IPS DF 6.9 (cell line): ENCODE data around the gene AP2B1.
"Not testable (repeated sequence)": the region's sequence is repeated elsewhere in the genome, so short reads cannot be mapped to it uniquely, and the experiment has no call there.

Source experiments
- DNase-seq: peaks from one replicate; pipeline ENCODE4 v3.0.0-alpha.2; 2013; ENCODE audit warnings: low read depth, low spot score
- H3K27ac ChIP-seq: one replicate; pipeline ENCODE4 v1.5.1; 2013; ENCODE audit warnings: low read length, control low read depth
- H3K27me3 ChIP-seq: 2 replicates; pipeline ENCODE4 v1.6.1; 2013; ENCODE audit warnings: mild to moderate bottlenecking, low read length; ENCODE audit not compliant: control insufficient read depth, insufficient read depth
- H3K36me3 ChIP-seq: 2 replicates; pipeline ENCODE4 v1.6.1; 2013; ENCODE audit warnings: low read length; ENCODE audit not compliant: control insufficient read depth, insufficient read depth
- H3K4me1 ChIP-seq: 2 replicates; pipeline ENCODE4 v1.6.1; 2013; ENCODE audit warnings: low read length; ENCODE audit not compliant: control insufficient read depth, insufficient read depth
- H3K4me3 ChIP-seq: 2 replicates; pipeline ENCODE4 v1.5.1; 2013; ENCODE audit warnings: mild to moderate bottlenecking, low read length
- H3K9me3 ChIP-seq: 2 replicates; pipeline ENCODE4 v1.6.1; 2013; ENCODE audit warnings: low read length, inconsistent platforms; ENCODE audit not compliant: control insufficient read depth, insufficient read depth
- WGBS: extraction: QIAGEN DNeasy Blood & Tissue Kit; methylation state at CpG from one replicate; pipeline ENCODE4 v1.1.7; 2013; ENCODE audit warnings: mixed read lengths, missing lambda C conversion rate; ENCODE audit not compliant: insufficient read length, insufficient coverage; 5-methylcytosine and 5-hydroxymethylcytosine counted together

AP2B1 gene

GRCh38 chr17:35745246-35745645 is 158.1 kb downstream of the AP2B1 start:
- Histone ChIP-seq H3K9me3 (peaks cover 1% of the 10 kb centered on the region; the same call in 1 of the 2 replicates), H3K27ac (no peak overlapping the region), H3K27me3 (peaks cover 15% of the 10 kb centered on the region), H3K4me3 (no peak overlapping the region), H3K36me3 (no peaks in the 10 kb centered on the region), H3K4me1 (peaks cover 6% of the 10 kb centered on the region)
- no CpG with 5 or more reads among the region's 7 CpGs for WGBS
- DNase-seq = no peak

GRCh38 chr17:35745749-35746320 is 158.7 kb downstream of the AP2B1 start:
- H3K27ac ChIP-seq = no peak overlapping the region

GRCh38 chr17:35747540-35748017 is 160.5 kb downstream of the AP2B1 start:
- Histone ChIP-seq H3K4me3 (no peak overlapping the region), H3K4me1 (peaks cover 2% of the 10 kb centered on the region), H3K27ac (no peak overlapping the region), H3K27me3 (no peaks in the 10 kb centered on the region; the same call in 1 of the 2 replicates), H3K36me3 (no peaks in the 10 kb centered on the region), H3K9me3 (no peaks in the 10 kb centered on the region)
- no CpG with 5 or more reads among the region's 12 CpGs for WGBS
- DNase-seq = peak; percentile 86

More at GRCh38 chr17:35745749-35746320, 158.7 kb downstream of the AP2B1 start:
- DNase-seq = no peak
- no CpG with 5 or more reads among the region's 15 CpGs for WGBS
- no peaks in the 10 kb centered on the region for H3K9me3 ChIP-seq
- H3K36me3 ChIP-seq = no peaks in the 10 kb centered on the region
- no peak overlapping the region for H3K4me3 ChIP-seq
- peaks cover 10% of the 10 kb centered on the region; the same call in 1 of the 2 replicates for H3K27me3 ChIP-seq
- H3K4me1 ChIP-seq = peaks cover 5% of the 10 kb centered on the region

GRCh38 chr17:35748341-35748841 is 161.3 kb downstream of the AP2B1 start:
- Histone ChIP-seq H3K4me1 (peaks cover 6% of the 10 kb centered on the region), H3K27ac (no peak overlapping the region)
- no CpG with 5 or more reads among the region's 4 CpGs for WGBS

GRCh38 chr17:35748979-35749378 is 161.9 kb downstream of the AP2B1 start:
- Histone ChIP-seq H3K4me3 (no peak overlapping the region), H3K4me1 (peaks cover 5% of the 10 kb centered on the region), H3K27me3 (no peaks in the 10 kb centered on the region), H3K36me3 (no peaks in the 10 kb centered on the region), H3K9me3 (no peaks in the 10 kb centered on the region), H3K27ac (no peak overlapping the region)
- no CpG with 5 or more reads among the region's 6 CpGs for WGBS
- no peak for DNase-seq

More at GRCh38 chr17:35748341-35748841, 161.3 kb downstream of the AP2B1 start:
- no peaks in the 10 kb centered on the region for H3K36me3 ChIP-seq
- H3K9me3 ChIP-seq = no peaks in the 10 kb centered on the region
- no peak for DNase-seq
- no peaks in the 10 kb centered on the region; the same call in 1 of the 2 replicates for H3K27me3 ChIP-seq
- H3K4me3 ChIP-seq = no peak overlapping the region

GRCh38 chr17:35749560-35750412 is 162.7 kb downstream of the AP2B1 start:
- Histone ChIP-seq H3K9me3 (no peaks in the 10 kb centered on the region), H3K4me3 (no peak overlapping the region), H3K4me1 (peaks cover 5% of the 10 kb centered on the region), H3K27ac (no peak overlapping the region), H3K27me3 (no peaks in the 10 kb centered on the region), H3K36me3 (no peaks in the 10 kb centered on the region)
- DNase-seq = no peak
- WGBS = no CpG with 5 or more reads among the region's 35 CpGs

- peaks cover 5% of the 10 kb centered on the region for H3K4me1 ChIP-seq
- no peaks in the 10 kb centered on the region for H3K9me3 ChIP-seq
- H3K27me3 ChIP-seq = no peaks in the 10 kb centered on the region
- H3K27ac ChIP-seq = no peak overlapping the region
- no peak overlapping the region for H3K4me3 ChIP-seq
- H3K36me3 ChIP-seq = no peaks in the 10 kb centered on the region
- DNase-seq = no peak
- no CpG with 5 or more reads among the region's 10 CpGs for WGBS
Measured at GRCh38 chr17:35750526-35751395, 163.6 kb downstream of the AP2B1 start.

GRCh38 chr17:35751541-35751940 is 164.4 kb downstream of the AP2B1 start:
- not testable (repeated sequence) for H3K27ac ChIP-seq, H3K4me1 ChIP-seq, DNase-seq, H3K9me3 ChIP-seq, H3K36me3 ChIP-seq, H3K27me3 ChIP-seq, H3K4me3 ChIP-seq
- no CpG with 5 or more reads among the region's 4 CpGs for WGBS

GRCh38 chr17:35752471-35752870 is 165.3 kb downstream of the AP2B1 start:
- Histone ChIP-seq H3K4me1 (peaks cover 5% of the 10 kb centered on the region), H3K4me3 (no peak overlapping the region), H3K27me3 (no peaks in the 10 kb centered on the region), H3K27ac (no peak overlapping the region), H3K9me3 (no peaks in the 10 kb centered on the region), H3K36me3 (no peaks in the 10 kb centered on the region)
- DNase-seq = no peak
- no CpG with 5 or more reads among the region's 16 CpGs for WGBS
